ENCODE measurements around the gene TGFB3.
A peak's percentile ranks its signal among the peaks of the same experiment; 100 is the strongest.

The TGFB3 gene

DNA sequence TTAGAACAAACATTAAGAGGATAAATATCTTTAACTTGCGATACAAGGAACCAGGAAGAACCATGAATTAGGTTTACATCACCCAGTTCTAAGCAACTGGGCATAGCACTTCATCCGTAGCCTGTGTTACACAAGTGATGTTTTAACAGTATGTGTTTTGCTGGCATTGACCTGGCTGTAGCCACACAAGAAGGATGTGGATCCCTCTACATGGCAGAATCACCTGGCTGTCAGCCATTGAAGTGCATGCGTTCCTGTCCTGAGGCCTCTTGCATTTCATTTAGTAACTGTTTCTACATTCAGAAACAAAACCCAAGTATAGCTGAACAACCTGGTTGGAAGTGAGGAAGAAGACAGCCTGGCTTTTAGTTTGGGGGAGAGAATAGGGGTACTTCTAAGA lies 72.2 kb downstream of the TGFB3 start:
- Histone ChIP-seq H3K27me3 (ENCODE audit: control insufficient read depth, insufficient read depth, low read length) (no peaks in the 10 kb centered on the region), H3K36me3 (ENCODE audit: control insufficient read depth, insufficient read depth, low read length) (no peaks in the 10 kb centered on the region), H3K4me1 (peaks cover 24% of the 10 kb centered on the region), H3K9me3 (ENCODE audit: control insufficient read depth, low read length) (no peaks in the 10 kb centered on the region), H3K9ac (no peak overlapping the region), H2AFZ (no peak overlapping the region), H3K4me2 (ENCODE audit: low read length) (no peak overlapping the region), H3K27ac (peak overlapping the region; percentile 43), H3K79me2 (no peaks in the 10 kb centered on the region), H3K4me3 (ENCODE audit: low read depth, low read length) (no peak overlapping the region)
- no peak for TF ChIP-seq CTCF (IDR thresholded peaks at IDR 0.05)
